Mesodermal cell (in vitro differentiated cells): ENCODE data around the gene ST8SIA5.

Experiments used
- H3K27ac ChIP-seq: 2 replicates; pipeline ENCODE4 v1.7.0; 2013; ENCODE audit warnings: mild to moderate bottlenecking, low read depth, low read length, moderate library complexity; ENCODE audit not compliant: severe bottlenecking
- H3K36me3 ChIP-seq: 2 replicates; pipeline ENCODE4 v1.7.1; 2013; ENCODE audit warnings: mild to moderate bottlenecking, low read length, moderate library complexity; ENCODE audit not compliant: control insufficient read depth, insufficient read depth
- H3K4me1 ChIP-seq: one replicate; pipeline ENCODE4 v1.7.1; 2013; ENCODE audit warnings: mild to moderate bottlenecking, low read length; ENCODE audit not compliant: insufficient read depth, control insufficient read depth, poor library complexity, severe bottlenecking
- H3K4me3 ChIP-seq: 2 replicates; pipeline ENCODE4 v1.7.0; 2013; ENCODE audit warnings: low read length, control low read depth, mild to moderate bottlenecking; ENCODE audit not compliant: insufficient read depth, poor library complexity, severe bottlenecking; ENCODE audit errors: extremely low read depth
- H3K9me3 ChIP-seq: 2 replicates; pipeline ENCODE4 v1.7.1; 2013; ENCODE audit warnings: mild to moderate bottlenecking, low read length, moderate library complexity; ENCODE audit not compliant: control insufficient read depth
- WGBS, 2 experiments: methylation state at CpG; one replicate each; pipeline ENCODE4 v1.1.5; 2013; ENCODE audit warnings: missing lambda C conversion rate in 2 of 2; ENCODE audit not compliant: insufficient coverage in 2 of 2; 5-methylcytosine and 5-hydroxymethylcytosine counted together

ST8SIA5 gene

DNA sequence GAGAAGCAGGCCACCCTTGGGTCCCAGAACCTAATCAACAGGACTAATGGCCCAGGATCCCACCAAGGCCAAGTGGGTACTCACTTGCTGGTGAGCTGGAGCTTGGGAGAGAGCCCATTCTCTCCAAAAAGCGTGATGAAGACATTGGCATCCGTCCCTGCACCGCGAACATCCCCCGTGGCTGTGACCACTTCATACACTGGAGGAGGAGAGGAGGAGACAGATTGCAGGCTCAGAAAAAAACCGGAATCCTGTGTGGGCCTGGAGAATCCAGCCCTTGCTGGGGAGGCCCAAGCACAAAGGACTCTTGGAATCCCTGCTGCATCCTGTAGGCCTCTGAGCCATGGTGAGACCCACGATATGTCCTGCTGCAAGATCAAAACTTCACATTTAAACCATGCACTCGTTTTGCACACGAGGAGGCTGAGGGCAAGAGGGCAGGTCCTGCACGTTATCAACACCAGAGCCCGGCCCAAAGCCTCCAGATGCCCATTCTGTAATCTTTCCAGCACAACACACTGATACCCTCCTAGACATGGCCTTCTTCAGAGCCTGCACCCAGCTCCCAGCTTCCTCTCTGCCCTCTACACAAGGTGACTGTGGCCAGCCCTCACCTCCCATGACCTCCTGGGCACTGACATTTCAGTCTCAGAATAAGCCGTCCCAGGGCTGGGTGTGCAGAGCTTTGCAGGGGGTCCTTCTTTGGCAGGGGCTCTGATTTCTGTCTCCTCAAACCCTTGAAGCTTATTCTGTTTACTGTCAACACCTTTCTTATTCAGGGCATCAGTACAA is 107.6 kb downstream of the ST8SIA5 start:
- H3K4me3 ChIP-seq = no peak overlapping the region
- WGBS, 2 experiments = 91 to 95% methylated on average over 10 to 11 of the region's 12 CpGs
- H3K27ac ChIP-seq = no peak overlapping the region
- H3K9me3 ChIP-seq = no peaks in the 10 kb centered on the region
- H3K4me1 ChIP-seq = no peaks in the 10 kb centered on the region
- H3K36me3 ChIP-seq = no peaks in the 10 kb centered on the region

DNA sequence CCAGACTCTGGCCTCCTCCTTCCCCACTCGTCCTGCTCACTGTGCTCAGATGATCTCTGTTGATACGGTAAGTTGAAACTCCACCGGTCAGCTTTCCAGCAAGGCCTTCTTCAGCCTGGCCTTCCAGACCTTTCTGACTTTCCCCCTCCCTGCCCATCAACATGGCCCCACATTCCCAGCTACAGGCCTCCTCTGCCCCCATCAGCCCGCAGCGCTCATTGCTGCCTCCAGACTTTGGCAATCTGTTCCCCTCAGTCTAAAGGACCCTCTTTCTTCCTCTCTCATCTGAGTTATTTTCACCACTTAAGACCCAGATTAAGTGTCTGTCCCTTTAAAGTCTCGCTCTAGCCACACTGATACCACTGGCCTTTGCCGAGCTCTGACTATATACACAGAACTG is 110.4 kb downstream of the ST8SIA5 start:
- Histone ChIP-seq H3K27ac (no peak overlapping the region), H3K4me3 (no peak overlapping the region), H3K9me3 (no peaks in the 10 kb centered on the region), H3K4me1 (no peaks in the 10 kb centered on the region), H3K36me3 (no peaks in the 10 kb centered on the region)
- 87 to 98% methylated on average over 7 of the region's 7 CpGs for WGBS, 2 experiments

DNA sequence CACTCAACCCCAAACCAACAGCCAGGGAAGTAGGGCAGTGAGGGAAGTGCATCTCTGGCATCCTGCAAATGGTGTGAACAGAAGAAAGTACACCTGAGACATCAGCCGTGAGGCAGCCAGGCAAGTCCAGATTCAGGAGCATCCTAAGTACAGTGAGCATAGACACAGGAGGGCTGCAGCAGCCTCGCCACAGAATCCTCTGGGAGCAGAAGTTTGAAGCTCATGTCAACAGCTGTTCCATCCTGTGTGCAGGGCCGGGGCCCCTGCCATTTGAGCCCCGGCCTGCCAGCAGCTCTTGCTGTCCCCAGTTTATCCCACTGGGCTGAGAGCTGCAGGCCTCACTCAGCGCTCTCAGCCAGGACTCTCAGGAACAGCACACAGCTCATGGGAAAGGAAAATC is 114.3 kb downstream of the ST8SIA5 start:
- 78 to 85% methylated on average over 5 of the region's 5 CpGs for WGBS, 2 experiments
- H3K27ac ChIP-seq = no peak overlapping the region
- H3K4me1 ChIP-seq = no peaks in the 10 kb centered on the region

DNA sequence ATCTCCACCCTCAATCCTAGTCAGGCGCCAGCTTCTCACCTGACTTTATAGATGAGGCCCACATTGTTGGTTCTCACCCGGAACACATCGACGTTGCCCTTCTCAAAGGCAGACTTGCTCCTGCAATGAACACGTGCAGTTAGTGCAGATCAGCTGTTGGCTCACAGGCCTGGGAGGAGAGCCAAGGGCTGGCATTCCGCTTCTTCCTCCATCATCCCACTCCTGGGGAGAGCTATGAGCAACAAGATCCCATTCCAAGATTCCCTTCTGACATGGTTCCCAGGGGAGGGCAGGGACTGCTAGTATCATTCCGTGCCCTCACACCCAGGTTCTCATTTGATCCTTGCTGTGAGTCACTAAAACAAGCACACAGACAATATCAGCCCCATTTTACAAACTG is 114.9 kb downstream of the ST8SIA5 start:
- no peaks in the 10 kb centered on the region for H3K9me3 ChIP-seq
- H3K4me1 ChIP-seq = no peaks in the 10 kb centered on the region
- 86 to 90% methylated on average over 6 of the region's 7 CpGs for WGBS, 2 experiments
- no peak overlapping the region for H3K27ac ChIP-seq
- no peak overlapping the region for H3K4me3 ChIP-seq
- no peaks in the 10 kb centered on the region for H3K36me3 ChIP-seq

More for the DNA sequence above, 114.3 kb downstream of the ST8SIA5 start:
- H3K9me3 ChIP-seq = no peaks in the 10 kb centered on the region
- no peaks in the 10 kb centered on the region for H3K36me3 ChIP-seq
- no peak overlapping the region for H3K4me3 ChIP-seq

DNA sequence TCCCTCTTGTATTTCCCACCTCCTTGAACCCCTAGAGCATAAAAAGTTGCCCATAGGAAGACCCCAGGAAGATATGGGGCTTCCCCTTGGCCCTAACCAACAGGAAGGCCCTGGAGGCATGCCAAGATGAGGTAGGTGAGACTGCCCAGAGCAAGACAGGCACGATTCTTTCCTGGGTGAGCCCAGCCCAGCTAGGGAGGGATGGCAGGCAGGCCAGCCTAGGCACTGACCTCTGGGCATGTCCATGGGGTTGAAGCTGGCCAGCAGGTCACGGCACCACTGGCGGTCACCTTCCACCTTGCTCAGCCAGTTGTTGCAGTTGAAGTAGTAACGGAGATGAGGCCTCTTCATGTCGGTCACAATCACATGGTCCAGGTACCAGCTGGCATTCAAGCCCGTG is 117.5 kb downstream of the ST8SIA5 start:
- WGBS, 2 experiments = 80 to 85% methylated on average over 4 to 6 of the region's 6 CpGs
- H3K36me3 ChIP-seq = no peaks in the 10 kb centered on the region
- H3K4me3 ChIP-seq = no peak overlapping the region
- H3K9me3 ChIP-seq = no peaks in the 10 kb centered on the region
- no peaks in the 10 kb centered on the region for H3K4me1 ChIP-seq
- H3K27ac ChIP-seq = no peak overlapping the region

DNA sequence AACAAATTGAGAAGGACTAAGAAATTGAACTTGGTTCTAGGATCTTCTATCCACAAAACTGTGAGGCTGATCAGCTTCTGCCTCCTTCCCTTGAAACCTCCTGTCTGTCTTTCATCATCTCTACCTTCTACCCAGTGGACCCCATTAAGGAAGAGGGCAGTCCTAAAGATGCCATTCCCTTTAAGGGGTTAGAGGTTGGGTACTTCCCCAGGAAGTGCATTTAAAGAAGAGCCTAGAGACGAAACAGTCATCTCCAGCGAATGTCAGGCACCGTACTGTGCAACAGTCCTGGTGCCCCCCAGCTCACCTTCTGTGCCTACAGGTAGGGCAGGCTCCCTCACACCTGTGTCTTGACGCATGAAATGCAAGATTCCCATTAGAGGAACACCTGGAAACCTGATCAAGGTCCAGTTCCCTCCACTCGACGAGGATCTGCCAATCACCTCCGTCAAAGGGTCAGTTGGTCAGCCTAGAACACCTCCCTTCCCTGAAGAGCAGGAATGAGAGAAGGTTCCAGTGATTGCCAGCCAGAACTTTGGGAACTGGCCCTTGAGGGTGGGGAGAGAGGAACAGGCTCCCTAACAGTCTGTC is 120.7 kb downstream of the ST8SIA5 start:
- H3K4me1 ChIP-seq = no peaks in the 10 kb centered on the region
- H3K9me3 ChIP-seq = no peaks in the 10 kb centered on the region
- 91 to 94% methylated on average over 4 to 7 of the region's 7 CpGs for WGBS, 2 experiments
- no peaks in the 10 kb centered on the region for H3K36me3 ChIP-seq
- H3K27ac ChIP-seq = no peak overlapping the region
- H3K4me3 ChIP-seq = no peak overlapping the region

DNA sequence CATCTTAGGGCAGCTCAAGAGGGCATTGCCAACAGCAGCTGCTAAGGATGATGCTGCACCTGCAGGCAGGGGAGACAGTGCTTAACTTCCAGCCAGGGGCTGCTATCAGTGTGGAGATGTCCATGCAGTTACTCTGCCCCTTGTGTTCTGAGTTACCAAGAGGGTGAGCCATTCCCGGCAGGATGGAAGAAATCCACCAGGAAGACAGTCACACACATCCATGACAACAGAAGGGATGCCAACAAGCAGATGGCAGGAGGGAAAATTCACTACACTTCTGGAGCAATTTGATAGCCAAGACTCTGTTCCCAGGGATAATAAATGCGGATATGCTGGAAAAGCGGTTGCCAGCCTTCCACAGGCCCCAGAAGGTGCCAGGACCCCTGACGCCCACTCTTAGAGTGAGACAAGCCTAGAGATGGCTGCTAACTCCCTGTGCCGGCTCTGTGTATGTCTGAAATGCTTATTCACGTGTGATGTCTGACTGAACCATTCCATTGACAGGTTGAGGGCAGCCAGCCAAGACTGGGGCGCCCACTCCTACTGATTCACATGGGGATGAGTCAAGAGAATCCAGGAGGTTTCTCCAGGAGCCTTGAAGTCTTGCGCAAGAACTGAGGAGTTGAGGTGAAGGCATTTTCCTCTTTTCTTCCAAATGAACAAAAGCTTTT is 124.3 kb downstream of the ST8SIA5 start:
- H3K27ac ChIP-seq = no peak overlapping the region
- WGBS, 2 experiments = 93 to 94% methylated on average over 7 of the region's 8 CpGs
- no peaks in the 10 kb centered on the region for H3K9me3 ChIP-seq
- no peaks in the 10 kb centered on the region for H3K36me3 ChIP-seq
- H3K4me3 ChIP-seq = no peak overlapping the region
- no peaks in the 10 kb centered on the region for H3K4me1 ChIP-seq

DNA sequence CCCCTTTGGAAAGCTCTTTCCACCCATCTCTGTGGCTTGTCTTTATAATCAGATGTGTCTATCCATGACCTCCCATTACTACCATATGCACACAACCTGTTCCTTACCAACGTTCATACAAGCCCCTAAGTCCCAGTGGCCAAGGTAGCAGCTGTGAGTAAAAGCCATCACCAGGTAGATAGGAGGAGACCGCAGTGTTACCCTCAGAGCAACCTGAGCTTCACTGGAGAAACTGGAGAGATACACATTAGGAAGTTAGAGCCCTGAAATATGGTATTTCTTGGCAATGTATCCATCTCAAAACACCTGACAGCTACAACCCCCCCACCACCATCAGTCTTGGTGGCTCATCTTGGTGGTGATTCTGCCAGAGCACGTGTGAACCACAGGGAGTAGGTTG is 125.9 kb downstream of the ST8SIA5 start:
- 86 to 93% methylated on average over 1 to 2 of the region's 3 CpGs for WGBS, 2 experiments
- Histone ChIP-seq H3K27ac (no peak overlapping the region), H3K4me3 (no peak overlapping the region), H3K4me1 (no peaks in the 10 kb centered on the region), H3K9me3 (no peaks in the 10 kb centered on the region), H3K36me3 (no peaks in the 10 kb centered on the region)

DNA sequence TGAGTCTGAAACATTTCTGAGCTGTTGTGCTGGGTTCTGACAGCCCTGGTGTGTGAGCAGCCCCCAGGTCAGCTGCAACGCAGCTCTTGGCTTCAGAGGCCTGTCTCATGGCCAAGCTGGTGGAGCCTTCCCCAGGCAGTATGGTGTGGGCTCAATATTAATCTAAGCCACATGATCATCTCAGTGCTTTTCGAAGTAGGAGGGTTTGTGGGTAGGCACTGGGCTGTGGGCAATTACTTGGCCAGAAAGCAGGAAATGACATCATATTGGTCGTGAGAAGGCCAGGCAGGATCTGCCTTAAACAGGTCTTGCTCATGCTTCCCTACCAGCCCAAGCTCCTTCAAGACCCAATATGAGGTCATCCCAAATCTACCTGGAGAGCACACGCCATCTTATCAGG is 126.7 kb downstream of the ST8SIA5 start:
- H3K4me3 ChIP-seq = no peak overlapping the region
- no peaks in the 10 kb centered on the region for H3K4me1 ChIP-seq
- WGBS, 2 experiments = 97 to 100% methylated on average over 1 to 4 of the region's 4 CpGs
- H3K36me3 ChIP-seq = no peaks in the 10 kb centered on the region
- no peaks in the 10 kb centered on the region for H3K9me3 ChIP-seq
- no peak overlapping the region for H3K27ac ChIP-seq

DNA sequence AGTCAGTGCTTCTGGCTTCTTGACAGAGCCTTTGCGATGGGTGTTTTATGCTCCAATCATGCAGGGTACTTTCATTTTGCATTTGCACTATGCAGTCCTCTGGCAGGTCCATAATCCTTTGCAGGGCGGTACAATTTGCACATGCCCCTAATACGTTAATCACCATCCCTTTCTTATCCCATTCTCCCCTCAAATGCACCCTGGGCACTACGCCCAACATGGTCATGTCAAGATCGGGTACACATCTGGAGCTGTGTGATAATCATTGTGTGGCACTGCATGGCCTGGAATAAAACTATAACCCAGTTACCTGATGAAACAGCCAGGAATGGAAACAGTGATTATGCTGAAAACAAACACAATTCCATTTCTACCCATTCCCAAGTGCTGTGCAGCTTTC is 127.5 kb downstream of the ST8SIA5 start:
- 88 to 91% methylated on average over 3 of the region's 5 CpGs for WGBS, 2 experiments
- H3K4me1 ChIP-seq = no peaks in the 10 kb centered on the region
- no peaks in the 10 kb centered on the region for H3K36me3 ChIP-seq
- H3K27ac ChIP-seq = no peak overlapping the region
- no peak overlapping the region for H3K4me3 ChIP-seq
- no peaks in the 10 kb centered on the region for H3K9me3 ChIP-seq

DNA sequence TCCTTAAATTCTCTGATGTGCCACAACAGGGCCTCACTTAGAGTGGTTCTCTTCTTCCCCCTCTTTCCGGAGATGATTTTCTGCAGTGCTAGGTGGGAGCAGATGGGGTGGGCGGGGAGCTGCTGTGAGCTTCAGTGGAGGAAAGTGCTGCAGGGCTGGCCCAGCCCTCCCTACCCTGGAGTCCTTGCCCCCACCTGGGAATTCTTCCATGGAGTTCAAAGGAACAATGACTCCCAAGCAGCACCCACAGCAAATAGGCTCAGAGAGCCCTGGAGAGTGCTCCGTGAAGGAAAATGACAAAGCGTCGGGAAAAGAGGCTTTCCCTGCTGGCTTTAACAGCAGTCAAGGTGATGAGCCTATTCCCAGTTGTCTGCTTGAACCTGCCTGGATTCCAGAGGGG is 128.6 kb downstream of the ST8SIA5 start:
- Histone ChIP-seq H3K4me3 (no peak overlapping the region), H3K4me1 (peaks cover 7% of the 10 kb centered on the region), H3K9me3 (no peaks in the 10 kb centered on the region), H3K27ac (no peak overlapping the region), H3K36me3 (no peaks in the 10 kb centered on the region)
- 74 to 77% methylated on average over 3 of the region's 5 CpGs for WGBS, 2 experiments
